GM13976 (cell line): ENCODE results near the gene LY6G5B.

Experiments
- DNase-seq: peaks from one replicate; pipeline ENCODE4 v3.0.0; 2012; ENCODE audit warnings: low spot score
- in situ Hi-C: fragments of 300-500 bp; cut with MboI; formaldehyde crosslinking; loops from one replicate; pipeline ENCODE4 v1.12.0; 2022; ENCODE audit warnings: low sequenced_read_pairs, mixed read lengths, inconsistent platforms; ENCODE audit not compliant: unreplicated experiment
- TF ChIP-seq, protein P1 (sequence below): IDR thresholded peaks from 2 replicates; pipeline ENCODE4 v1.5.1; 2012; ENCODE audit warnings: borderline replicate concordance, mild to moderate bottlenecking; ENCODE audit not compliant: insufficient read depth; ENCODE audit errors: extremely low read depth, missing control alignments, control extremely low read depth

The LY6G5B gene

DNA sequence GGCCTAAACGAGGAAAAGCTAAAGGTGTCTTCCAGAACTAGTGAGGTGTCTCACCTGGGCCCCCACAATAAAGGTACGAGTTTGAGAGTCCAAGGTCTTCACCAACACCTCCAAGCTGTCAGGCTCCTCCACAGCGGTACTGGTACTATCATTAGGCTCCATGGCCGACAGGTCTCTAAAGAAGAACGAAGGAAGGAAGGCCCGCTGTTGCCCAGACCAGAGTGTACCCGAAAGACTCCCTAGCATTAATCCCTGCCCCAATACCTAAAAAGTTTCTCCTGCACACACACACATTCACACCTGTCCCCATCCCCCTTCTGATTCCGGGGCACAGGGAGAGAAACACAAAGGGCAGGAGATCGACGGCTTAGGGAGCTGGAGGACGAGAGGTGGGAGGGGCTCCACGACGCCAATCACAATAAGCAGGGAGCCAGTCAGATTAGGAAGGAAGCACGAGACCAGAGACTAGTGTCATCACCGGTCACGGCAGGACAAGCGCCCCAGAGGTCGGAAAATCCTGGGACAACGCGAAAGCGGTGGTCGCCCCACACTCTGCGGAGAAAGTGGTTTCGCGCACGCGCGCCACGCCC, 18.1 kb upstream of the LY6G5B start:
- DNase-seq = peak; percentile 73
- TF ChIP-seq, protein P1, sequence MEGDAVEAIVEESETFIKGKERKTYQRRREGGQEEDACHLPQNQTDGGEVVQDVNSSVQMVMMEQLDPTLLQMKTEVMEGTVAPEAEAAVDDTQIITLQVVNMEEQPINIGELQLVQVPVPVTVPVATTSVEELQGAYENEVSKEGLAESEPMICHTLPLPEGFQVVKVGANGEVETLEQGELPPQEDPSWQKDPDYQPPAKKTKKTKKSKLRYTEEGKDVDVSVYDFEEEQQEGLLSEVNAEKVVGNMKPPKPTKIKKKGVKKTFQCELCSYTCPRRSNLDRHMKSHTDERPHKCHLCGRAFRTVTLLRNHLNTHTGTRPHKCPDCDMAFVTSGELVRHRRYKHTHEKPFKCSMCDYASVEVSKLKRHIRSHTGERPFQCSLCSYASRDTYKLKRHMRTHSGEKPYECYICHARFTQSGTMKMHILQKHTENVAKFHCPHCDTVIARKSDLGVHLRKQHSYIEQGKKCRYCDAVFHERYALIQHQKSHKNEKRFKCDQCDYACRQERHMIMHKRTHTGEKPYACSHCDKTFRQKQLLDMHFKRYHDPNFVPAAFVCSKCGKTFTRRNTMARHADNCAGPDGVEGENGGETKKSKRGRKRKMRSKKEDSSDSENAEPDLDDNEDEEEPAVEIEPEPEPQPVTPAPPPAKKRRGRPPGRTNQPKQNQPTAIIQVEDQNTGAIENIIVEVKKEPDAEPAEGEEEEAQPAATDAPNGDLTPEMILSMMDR = no peak
- in situ Hi-C loops = no loop called here

DNA sequence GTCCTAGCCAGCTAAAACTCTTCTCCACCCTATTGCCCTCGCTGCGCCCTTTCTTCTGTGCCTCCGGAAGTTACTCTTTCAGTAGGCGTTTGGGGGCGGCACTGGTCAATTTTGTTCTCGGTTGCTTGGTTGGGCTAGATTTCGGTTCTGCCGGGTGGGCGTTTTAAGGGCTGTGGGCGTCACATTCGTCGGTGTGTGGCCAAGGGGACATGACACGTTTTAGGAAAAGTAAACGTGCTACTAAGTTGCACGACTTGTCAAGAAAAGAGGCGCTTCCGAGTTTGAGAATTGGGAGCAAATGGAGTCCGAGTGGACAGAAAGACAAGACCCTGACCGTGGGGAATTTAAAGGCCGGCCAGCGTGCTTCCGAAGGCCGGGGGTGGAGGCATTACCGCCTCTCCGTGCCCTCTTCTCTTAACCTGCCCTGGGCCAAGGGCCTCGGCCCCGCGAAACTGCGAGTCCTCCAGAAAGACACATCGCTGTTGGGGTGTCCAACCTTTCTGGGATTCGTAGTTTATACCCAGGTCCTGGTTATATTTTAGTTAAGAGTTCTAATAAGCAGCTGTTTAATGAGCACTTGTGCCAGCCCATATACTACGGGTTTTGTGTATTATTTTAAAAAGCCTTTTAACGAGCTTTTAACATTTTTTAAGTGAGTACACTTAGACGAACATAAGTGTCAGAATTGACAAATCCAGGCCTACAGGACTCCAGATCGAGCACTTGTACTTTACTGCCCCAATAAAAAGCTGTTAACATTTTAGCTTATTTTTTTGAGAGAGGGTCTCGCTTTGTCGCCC, 16.7 kb upstream of the LY6G5B start:
- peak; percentile 92 for DNase-seq
- TF ChIP-seq, protein P1 = no peak
- in situ Hi-C loops = no loop called here

DNA sequence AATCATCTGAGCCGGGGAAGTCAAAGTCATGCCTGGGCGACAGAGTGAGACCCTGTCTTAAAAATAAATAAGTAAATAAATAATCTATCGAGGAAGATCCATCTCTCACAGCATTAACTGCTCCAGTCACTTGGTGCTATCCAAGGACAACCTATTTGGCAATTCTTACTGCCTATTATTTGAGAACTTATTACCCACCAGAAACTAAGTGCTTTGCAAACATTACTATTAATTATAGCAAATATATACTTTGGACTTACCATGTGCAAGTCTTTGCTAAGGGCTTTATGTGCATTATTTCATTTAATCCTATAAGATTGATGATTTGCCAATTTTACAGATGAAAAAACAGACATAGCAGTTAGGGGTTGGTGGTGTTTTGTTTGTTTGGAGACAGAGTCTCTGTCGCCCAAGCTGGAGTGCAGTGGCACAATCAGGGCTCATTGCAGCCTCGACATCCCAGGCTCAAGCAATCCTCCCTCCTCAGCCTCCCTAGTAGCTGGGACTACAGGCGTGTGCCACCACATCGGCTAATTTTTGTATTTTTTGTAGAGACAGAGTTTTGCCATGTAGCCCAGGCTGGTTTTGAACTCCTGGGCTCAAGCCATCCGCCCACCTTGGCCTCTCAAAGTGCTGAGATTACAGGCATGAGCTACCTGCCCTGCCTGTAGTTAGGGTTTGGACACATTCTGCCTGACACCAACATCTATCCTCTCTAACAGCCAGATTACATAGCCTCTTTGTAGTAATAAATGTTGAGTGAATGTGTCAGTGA, 15.0 kb upstream of the LY6G5B start:
- no peak for DNase-seq
- in situ Hi-C loops = no loop called here
- TF ChIP-seq, protein P1 = no peak

DNA sequence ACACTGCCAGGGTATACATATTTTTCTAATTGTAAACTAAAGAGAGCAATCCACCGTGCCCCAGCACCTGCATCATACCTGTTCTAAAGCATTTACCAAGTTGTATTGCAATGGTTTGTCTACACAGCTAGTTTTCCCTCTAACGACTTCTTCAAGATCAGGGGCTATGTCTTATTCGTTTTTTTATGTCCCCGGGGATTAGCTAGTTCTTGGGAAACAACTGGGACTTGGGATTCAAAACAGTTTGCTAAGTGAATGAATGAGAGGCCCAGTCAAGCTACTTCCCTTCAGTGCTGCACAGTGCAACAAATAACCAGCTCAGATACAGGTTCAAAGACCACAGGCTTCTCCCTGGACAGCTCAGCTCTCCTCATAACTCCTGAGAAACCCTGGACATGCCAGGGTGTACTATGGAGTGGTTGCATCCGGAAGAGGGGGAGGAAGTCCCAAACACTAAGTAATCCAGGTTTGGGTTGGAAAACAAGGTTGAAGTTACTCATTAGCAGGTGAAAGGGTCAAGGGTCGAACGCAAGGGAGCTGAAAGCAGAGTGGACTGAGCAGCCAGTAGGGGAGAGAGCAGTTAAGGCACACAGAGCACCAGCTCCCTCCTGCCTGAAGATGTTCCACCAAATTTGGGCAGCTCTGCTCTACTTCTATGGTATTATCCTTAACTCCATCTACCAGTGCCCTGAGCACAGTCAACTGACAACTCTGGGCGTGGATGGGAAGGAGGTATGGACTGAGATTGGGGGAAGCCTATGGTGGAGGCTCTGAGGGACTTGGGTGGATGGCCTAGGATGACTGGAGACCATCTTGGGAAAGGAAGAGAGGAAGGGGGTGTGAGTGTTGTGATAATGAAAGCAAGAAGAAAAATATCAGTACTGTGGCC, 14.2 kb upstream of the LY6G5B start, which contains the start of gene APOM:
Gene APOM (plus strand): TSS at position 546 of the 889 bp plus-strand sequence. CDS start 73 bp downstream, at position 619.
- TF ChIP-seq, protein P1 = no peak
- DNase-seq = no peak
- in situ Hi-C loops = no loop called here

DNA sequence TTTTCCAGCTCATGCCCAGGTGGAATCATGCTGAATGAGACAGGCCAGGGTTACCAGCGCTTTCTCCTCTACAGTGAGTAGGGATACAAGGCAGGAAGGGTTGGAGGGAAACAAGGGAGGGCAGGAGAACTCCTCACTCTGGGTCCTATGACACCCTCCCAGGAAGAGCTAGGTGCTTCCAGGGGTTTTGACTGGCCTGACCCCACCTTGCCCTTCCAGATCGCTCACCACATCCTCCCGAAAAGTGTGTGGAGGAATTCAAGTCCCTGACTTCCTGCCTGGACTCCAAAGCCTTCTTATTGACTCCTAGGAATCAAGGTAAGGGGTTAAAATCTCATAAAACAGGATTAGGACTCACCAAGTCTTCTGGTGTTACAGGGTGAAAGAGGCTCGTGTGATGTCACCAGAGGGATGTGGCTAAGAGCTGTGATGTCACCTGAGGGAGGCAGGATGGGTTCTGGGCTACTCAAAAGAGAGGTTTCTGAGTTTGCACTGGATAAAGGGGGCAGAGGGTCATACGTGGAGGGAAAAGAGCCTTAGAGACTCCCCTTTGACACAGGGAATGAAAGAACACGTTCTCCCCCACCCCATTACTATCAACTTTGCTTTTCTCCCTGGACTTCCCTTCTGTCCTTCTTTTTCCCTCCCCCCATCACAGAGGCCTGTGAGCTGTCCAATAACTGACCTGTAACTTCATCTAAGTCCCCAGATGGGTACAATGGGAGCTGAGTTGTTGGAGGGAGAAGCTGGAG, 12.2 kb upstream of the LY6G5B start:
- no peak for DNase-seq
- in situ Hi-C loops = no loop called here
- TF ChIP-seq, protein P1 = no peak
